Measurements from ENCODE around the gene ATP5MC2.

The ATP5MC2 gene

GRCh38 chr12:53664191-53664590 is 11.7 kb downstream of the ATP5MC2 start:
- TF ChIP-seq ZFX (IDR thresholded peaks at IDR 0.05) (no peak), CTCF (conservative IDR thresholded peaks at IDR 0.05) (no peak)
- H3K27ac ChIP-seq: no peak overlapping the region

- H3K27ac ChIP-seq: peak overlapping the region; percentile 58
- TF ChIP-seq CTCF (conservative IDR thresholded peaks at IDR 0.05) (no peak), ZFX (IDR thresholded peaks at IDR 0.05) (no peak)
Measured at GRCh38 chr12:53660041-53660440, 15.8 kb downstream of the ATP5MC2 start.

GRCh38 chr12:53659571-53659981 is 16.3 kb downstream of the ATP5MC2 start:
- H3K27ac ChIP-seq: peak overlapping the region; percentile 67; the same call in 1 of the 2 replicates
- TF ChIP-seq CTCF (conservative IDR thresholded peaks at IDR 0.05) (no peak), ZFX (IDR thresholded peaks at IDR 0.05) (no peak)

GRCh38 chr12:53659011-53659551 is 16.8 kb downstream of the ATP5MC2 start:
- peak overlapping the region; percentile 67; the same call in 1 of the 2 replicates for H3K27ac ChIP-seq
- peak; percentile 24; the same call in 1 of the 2 replicates for TF ChIP-seq ZFX (IDR thresholded peaks at IDR 0.05)
- TF ChIP-seq CTCF (conservative IDR thresholded peaks at IDR 0.05): no peak

- TF ChIP-seq ZFX (IDR thresholded peaks at IDR 0.05): no peak
- no peak for TF ChIP-seq CTCF (conservative IDR thresholded peaks at IDR 0.05)
- no peak overlapping the region for H3K27ac ChIP-seq
Measured at GRCh38 chr12:53657041-53657440, 18.8 kb downstream of the ATP5MC2 start.

GRCh38 chr12:53653595-53653994 is 22.3 kb downstream of the ATP5MC2 start:
- no peak for TF ChIP-seq ZFX (IDR thresholded peaks at IDR 0.05)
- no peak for TF ChIP-seq CTCF (conservative IDR thresholded peaks at IDR 0.05)
- no peak overlapping the region for H3K27ac ChIP-seq

GRCh38 chr12:53652366-53652765 is 23.5 kb downstream of the ATP5MC2 start:
- no peak overlapping the region for H3K27ac ChIP-seq
- TF ChIP-seq CTCF (conservative IDR thresholded peaks at IDR 0.05) (no peak), ZFX (IDR thresholded peaks at IDR 0.05) (no peak)

Data from C4-2B (cell line).